HG03469 (cell line): Measurements from ENCODE around the gene BAZ1A.

Experiments
- ATAC-seq: cut with Tn5 transposase; IDR thresholded peaks from one replicate; pipeline ENCODE4 v1.9.1; 2021; ENCODE audit warnings: mild to moderate bottlenecking, moderate library complexity, moderate number of reproducible peaks; ENCODE audit not compliant: unreplicated experiment

Gene BAZ1A

GRCh38 chr14:34875031-34875922 is at the start of gene BAZ1A:
Gene BAZ1A, minus strand, starts transcription at chr14:34875360. Its CDS starts 756 bp downstream, at chr14:34874604.
- peak; percentile 25 for ATAC-seq

- no peak for ATAC-seq
Observed at GRCh38 chr14:34920339-34920738, 45.2 kb upstream of the BAZ1A start.

- ATAC-seq: no peak
Observed at GRCh38 chr14:34913619-34914018, 38.5 kb upstream of the BAZ1A start.

GRCh38 chr14:34912966-34913365 is 37.8 kb upstream of the BAZ1A start:
- no peak for ATAC-seq

- no peak for ATAC-seq
Observed at GRCh38 chr14:34912182-34912581, 37.0 kb upstream of the BAZ1A start.

GRCh38 chr14:34911209-34912150 is 36.3 kb upstream of the BAZ1A start:
- ATAC-seq: no peak

GRCh38 chr14:34906287-34906686 is 31.1 kb upstream of the BAZ1A start:
- no peak for ATAC-seq

- no peak for ATAC-seq
Observed at GRCh38 chr14:34895277-34895676, 20.1 kb upstream of the BAZ1A start.

- ATAC-seq: no peak
Observed at GRCh38 chr14:34890937-34891336, 15.8 kb upstream of the BAZ1A start.

GRCh38 chr14:34888186-34888585 is 13.0 kb upstream of the BAZ1A start:
- ATAC-seq: no peak

- ATAC-seq: no peak
Observed at GRCh38 chr14:34883954-34884353, 8.8 kb upstream of the BAZ1A start.

GRCh38 chr14:34874386-34875030 is 652 bp downstream of the BAZ1A start:
- peak; percentile 16 for ATAC-seq

GRCh38 chr14:34873589-34874385 is 1.4 kb downstream of the BAZ1A start:
- peak; percentile 32 for ATAC-seq

GRCh38 chr14:34872822-34873588 is 2.2 kb downstream of the BAZ1A start:
- no peak for ATAC-seq

- ATAC-seq: no peak
Observed at GRCh38 chr14:34867199-34867598, 8.0 kb downstream of the BAZ1A start.

- ATAC-seq: no peak
Observed at GRCh38 chr14:34865889-34866574, 9.1 kb downstream of the BAZ1A start.

- ATAC-seq: no peak
Observed at GRCh38 chr14:34863844-34864243, 11.3 kb downstream of the BAZ1A start.

- ATAC-seq: no peak
Observed at GRCh38 chr14:34858765-34859164, 16.4 kb downstream of the BAZ1A start.
